SK-N-MC (cell line): ENCODE results near the gene IKZF5.

Experiments
- EZH2 ChIP-seq: fragments of 200-600 bp; sonication (generic); IDR thresholded peaks from one replicate; pipeline ENCODE4 v1.6.1; 2017; ENCODE audit warnings: antibody characterized with exemption
- POLR2AphosphoS5 ChIP-seq: IDR thresholded peaks from 2 replicates; pipeline ENCODE4 v1.6.1; 2012; ENCODE audit warnings: mild to moderate bottlenecking, low read depth, low read length, borderline replicate concordance

DNA sequence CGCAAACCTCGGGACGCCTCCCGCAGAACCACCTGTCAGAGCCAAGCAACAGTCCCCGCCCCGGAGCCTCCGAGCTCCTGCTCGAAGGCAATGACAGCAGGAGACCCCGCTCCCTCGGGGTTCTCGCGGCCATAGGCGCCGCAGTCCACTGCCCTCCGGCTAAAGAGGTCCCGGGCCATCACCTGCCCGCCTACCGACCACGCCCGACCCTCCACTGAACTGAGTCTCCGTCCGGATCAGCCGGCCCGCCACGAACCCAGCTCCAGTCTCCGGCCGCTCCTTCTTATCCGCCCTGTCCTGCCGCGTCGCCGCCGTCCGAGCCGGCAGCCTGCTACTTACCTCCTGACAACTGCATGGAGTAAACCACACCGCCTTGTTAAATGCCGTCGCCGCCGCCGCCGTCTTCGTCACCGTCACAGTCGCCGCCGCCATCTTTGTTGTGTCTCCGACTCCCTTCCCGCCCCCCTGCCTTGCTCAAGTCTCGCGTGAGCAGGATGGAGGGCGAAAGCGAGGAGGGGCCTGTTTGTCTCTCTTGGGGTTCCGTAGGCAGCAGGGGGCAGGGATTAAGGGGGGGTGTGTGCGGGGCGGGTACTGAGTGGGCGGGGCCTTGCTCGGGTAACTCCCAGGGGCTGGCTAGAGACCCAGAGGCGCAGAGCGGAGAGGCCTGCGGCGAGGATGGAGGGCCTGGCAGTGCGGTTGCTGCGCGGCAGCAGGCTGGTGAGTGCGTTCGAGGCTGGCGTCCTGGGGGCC lies at the start of gene IKZF5, which contains the start of gene ACADSB:
- TF ChIP-seq EZH2 = no peak
- peak; percentile 79 for TF ChIP-seq POLR2AphosphoS5
